HEK293T (cell line): ENCODE results near the gene CACTIN.
"Not testable (repeated sequence)": the region's sequence is repeated elsewhere in the genome, so short reads cannot be mapped to it uniquely, and the experiment has no call there.

ENCODE experiments used
- BHLHE40 ChIP-seq: fragments of 450-650 bp; IDR thresholded peaks from 2 replicates; pipeline ENCODE4 v1.6.1; 2016; ENCODE audit warnings: mild to moderate bottlenecking, moderate library complexity, borderline replicate concordance
- FOXA1 ChIP-seq: fragments of 450-650 bp; IDR thresholded peaks from 2 replicates; pipeline ENCODE4 v1.6.1; 2016; ENCODE audit warnings: mild to moderate bottlenecking
- FOXM1 ChIP-seq: fragments of 450-650 bp; IDR thresholded peaks from 2 replicates; pipeline ENCODE4 v1.6.1; 2017; ENCODE audit warnings: mild to moderate bottlenecking, borderline replicate concordance
- HDGF ChIP-seq: fragments of 450-650 bp; IDR thresholded peaks from 2 replicates; pipeline ENCODE4 v1.6.1; 2017; ENCODE audit warnings: antibody characterized with exemption, borderline replicate concordance
- NFRKB ChIP-seq: fragments of 450-650 bp; IDR thresholded peaks from 2 replicates; pipeline ENCODE4 v1.6.1; 2016; ENCODE audit warnings: mild to moderate bottlenecking, moderate library complexity
- SP1 ChIP-seq: fragments of 450-650 bp; IDR thresholded peaks from 2 replicates; pipeline ENCODE4 v1.6.1; 2017
- SUZ12 ChIP-seq: fragments of 450-650 bp; IDR thresholded peaks from 2 replicates; pipeline ENCODE4 v1.6.1; 2016; ENCODE audit warnings: mild to moderate bottlenecking
- TARDBP ChIP-seq: fragments of 450-650 bp; IDR thresholded peaks from 2 replicates; pipeline ENCODE4 v1.6.1; 2016

GRCh38 chr19:3584036-3584802, 42.4 kb downstream of the CACTIN start:
- not testable (repeated sequence) for TF ChIP-seq TARDBP, SUZ12, FOXA1, SP1, HDGF, FOXM1, NFRKB, BHLHE40
